ENCODE data around the gene ZNF221.

The ZNF221 gene

DNA sequence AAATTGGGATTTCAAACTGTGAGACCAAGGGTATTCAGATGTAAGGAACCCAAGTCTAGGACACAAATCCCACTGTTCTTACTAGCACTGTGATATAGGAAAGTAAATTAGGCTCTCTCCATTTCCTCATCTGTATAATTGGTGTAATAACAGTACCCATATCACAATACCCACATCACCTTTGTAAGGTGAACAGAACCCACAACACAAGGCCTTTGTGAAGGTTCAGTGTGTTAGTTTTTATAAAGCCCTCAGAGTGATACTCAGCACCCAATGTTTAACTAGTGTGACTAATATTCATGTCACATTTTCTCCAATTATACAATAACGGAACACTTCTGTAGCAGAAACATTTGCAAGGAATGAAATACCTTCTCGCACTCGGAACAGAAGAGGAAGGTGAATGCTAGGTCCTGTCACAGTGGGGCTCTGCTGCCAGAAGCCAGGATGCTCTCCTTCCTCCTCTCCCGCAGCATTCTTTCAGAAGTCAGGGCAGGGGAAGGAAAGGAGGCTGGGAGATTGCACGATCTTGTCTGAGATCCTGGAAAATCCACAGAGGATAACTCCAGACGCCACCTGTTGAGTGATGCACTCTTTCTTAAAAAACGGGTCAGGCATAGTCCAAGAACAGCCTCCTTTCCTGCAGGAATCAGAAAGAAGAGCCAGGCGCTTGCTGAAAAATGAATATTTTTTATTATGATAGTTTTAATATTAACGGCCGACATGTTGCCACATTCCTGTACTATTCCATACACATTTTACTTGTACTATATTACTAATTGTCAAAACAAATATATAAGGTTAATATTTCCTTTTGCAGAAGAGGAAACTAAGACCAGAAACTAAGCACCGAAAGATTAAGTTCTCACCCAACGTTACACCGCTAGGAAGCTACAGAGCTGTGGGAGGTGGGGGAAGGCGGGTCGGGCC lies 16.7 kb upstream of the ZNF221 start:
- no peak for DNase-seq (ENCODE audit: extremely low read depth, insufficient read length)
- no peaks in the 10 kb centered on the region for H3K27me3 ChIP-seq (replicated peaks; ENCODE audit: control insufficient read depth, insufficient read depth, low read length)
- H3K36me3 ChIP-seq (ENCODE audit: control insufficient read depth, insufficient read depth, low read length), result peaks cover 3% of the 10 kb centered on the region
- TF ChIP-seq, protein P1, sequence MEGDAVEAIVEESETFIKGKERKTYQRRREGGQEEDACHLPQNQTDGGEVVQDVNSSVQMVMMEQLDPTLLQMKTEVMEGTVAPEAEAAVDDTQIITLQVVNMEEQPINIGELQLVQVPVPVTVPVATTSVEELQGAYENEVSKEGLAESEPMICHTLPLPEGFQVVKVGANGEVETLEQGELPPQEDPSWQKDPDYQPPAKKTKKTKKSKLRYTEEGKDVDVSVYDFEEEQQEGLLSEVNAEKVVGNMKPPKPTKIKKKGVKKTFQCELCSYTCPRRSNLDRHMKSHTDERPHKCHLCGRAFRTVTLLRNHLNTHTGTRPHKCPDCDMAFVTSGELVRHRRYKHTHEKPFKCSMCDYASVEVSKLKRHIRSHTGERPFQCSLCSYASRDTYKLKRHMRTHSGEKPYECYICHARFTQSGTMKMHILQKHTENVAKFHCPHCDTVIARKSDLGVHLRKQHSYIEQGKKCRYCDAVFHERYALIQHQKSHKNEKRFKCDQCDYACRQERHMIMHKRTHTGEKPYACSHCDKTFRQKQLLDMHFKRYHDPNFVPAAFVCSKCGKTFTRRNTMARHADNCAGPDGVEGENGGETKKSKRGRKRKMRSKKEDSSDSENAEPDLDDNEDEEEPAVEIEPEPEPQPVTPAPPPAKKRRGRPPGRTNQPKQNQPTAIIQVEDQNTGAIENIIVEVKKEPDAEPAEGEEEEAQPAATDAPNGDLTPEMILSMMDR (IDR thresholded peaks at IDR 0.05; ENCODE audit: insufficient read depth, low read length, poor library complexity, severe bottlenecking), result no peak
- H3K4me3 ChIP-seq (replicated peaks; ENCODE audit: low read depth, low read length), result peak overlapping the region; percentile 73

DNA sequence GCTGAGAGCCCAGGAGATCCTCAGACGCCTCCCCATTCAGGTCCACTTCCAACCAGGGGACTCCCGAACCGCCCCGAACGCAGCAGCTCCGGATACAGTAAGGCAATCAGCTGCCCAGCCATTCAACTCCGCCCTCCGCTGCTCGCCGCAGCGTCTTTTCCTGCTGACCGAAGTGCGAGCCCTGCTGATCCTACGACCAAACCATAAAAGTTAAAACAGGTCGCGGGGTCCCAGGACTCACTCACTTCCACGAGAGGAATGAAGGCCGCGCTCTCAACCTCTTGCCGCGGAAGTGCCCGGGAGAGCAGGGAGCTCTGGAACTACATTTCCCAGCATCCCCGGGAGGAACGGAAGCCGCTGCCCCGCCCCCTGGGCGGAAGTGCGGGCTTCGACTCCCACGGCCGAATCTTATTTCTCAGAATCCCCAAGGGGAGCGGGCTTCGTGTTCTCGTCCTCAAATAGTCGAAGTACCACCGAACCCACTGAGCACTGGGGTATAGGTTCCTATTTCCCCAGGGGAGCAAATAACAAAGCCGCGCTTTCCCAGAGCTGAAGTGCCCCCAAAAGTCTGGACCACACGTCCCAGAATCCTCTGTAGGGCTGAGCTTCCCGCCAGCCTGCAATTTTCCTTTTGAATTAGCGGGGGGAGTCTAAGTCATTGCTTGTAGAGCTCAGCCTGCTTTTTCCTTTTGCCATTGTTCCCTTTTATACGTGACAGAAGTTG lies 15.9 kb upstream of the ZNF221 start, which contains the start of gene ZNF45:
TSS of gene ZNF45 (minus strand) at position 298 of the 724 bp plus-strand sequence. CDS start 13,097 bp downstream, outside the sequence.
- no peaks in the 10 kb centered on the region for H3K27me3 ChIP-seq (replicated peaks; ENCODE audit: control insufficient read depth, insufficient read depth, low read length)
- no peaks in the 10 kb centered on the region; the same call in 1 of the 2 replicates for H3K36me3 ChIP-seq (ENCODE audit: control insufficient read depth, insufficient read depth, low read length)
- peak within 1 kb of the TSS; percentile 73 for H3K4me3 ChIP-seq (replicated peaks; ENCODE audit: low read depth, low read length)
- peak; percentile 89 for DNase-seq (ENCODE audit: extremely low read depth, insufficient read length)
- TF ChIP-seq, protein P1 (IDR thresholded peaks at IDR 0.05; ENCODE audit: insufficient read depth, low read length, poor library complexity, severe bottlenecking), result no peak

DNA sequence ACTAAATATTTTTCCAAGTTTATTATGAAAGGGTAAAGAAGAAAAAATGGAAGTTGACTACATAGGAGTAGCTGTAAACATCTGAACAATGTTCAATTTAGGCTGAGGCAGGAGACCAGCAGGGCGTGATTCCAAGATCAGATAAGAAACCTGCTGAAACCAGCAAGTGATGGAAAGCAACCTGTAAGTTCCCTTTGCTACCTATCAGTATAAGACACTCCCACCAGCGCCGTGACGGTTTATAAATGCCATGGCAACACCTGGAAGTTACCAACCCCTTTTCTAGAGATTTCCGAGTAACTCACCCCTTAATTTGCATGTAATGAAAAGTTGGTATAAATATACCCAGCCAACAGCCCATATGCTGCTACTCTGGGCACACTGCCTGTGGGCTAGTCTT lies 14.8 kb upstream of the ZNF221 start:
- no peaks in the 10 kb centered on the region; the same call in 1 of the 2 replicates for H3K36me3 ChIP-seq (ENCODE audit: control insufficient read depth, insufficient read depth, low read length)
- H3K27me3 ChIP-seq (replicated peaks; ENCODE audit: control insufficient read depth, insufficient read depth, low read length), result no peaks in the 10 kb centered on the region
- no peak for DNase-seq (ENCODE audit: extremely low read depth, insufficient read length)
- H3K4me3 ChIP-seq (replicated peaks; ENCODE audit: low read depth, low read length), result no peak overlapping the region
- TF ChIP-seq, protein P1 (IDR thresholded peaks at IDR 0.05; ENCODE audit: insufficient read depth, low read length, poor library complexity, severe bottlenecking), result no peak

DNA sequence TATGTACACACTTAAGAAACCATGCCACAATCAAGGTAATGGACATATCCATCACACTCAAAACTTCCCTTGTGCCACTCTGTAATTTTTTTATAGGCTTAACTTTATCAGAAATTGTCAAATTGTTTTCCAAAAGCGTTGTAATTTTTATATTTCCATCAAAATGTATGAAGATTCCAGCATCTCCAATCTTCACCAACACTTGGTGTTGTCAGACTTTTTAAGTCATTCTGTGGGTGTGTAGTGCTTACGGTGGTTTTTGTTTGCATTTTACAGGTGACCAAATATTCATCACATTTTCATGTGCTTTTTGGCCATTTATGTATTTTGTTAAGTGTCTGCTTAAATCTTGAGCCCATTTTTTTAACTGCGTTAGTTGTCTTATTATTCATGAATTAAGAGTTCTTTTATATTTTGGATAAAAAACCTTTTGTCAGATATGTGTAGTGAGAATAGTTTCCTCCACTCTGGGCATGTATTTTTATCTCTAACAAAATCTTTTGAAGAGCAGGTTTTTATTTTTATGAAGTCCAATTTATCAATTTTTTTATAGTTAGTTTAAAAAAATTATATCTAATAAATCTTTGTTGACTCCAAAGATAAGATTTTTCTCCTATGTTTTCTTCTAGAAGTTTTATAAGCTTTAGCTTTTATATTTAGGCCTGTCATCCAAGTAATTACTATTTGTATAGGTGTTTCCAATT lies 11.3 kb upstream of the ZNF221 start:
- Histone ChIP-seq H3K4me3 (replicated peaks; ENCODE audit: low read depth, low read length) (no peak overlapping the region), H3K36me3 (ENCODE audit: control insufficient read depth, insufficient read depth, low read length) (no peaks in the 10 kb centered on the region), H3K27me3 (replicated peaks; ENCODE audit: control insufficient read depth, insufficient read depth, low read length) (no peaks in the 10 kb centered on the region)
- no peak for DNase-seq (ENCODE audit: extremely low read depth, insufficient read length)
- TF ChIP-seq, protein P1 (IDR thresholded peaks at IDR 0.05; ENCODE audit: insufficient read depth, low read length, poor library complexity, severe bottlenecking), result no peak

DNA sequence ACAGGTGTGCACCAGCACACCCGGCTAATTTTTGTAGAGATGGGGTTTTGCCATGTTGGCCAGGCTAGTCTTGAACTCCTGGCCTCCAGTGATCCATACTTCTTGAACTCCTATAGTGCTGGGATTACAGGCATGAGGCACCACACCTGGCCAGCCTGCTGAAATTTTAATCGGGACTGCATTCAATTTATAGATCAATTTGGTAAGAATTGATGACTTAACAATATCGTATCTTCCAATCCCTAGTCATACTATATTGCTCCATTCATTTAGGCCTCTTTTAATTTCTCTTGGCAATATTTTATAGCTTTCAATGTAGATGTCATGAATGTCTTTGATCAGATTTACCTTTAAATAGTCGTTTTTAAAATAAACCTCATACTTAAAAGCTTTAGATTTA lies 10.3 kb upstream of the ZNF221 start:
- no peaks in the 10 kb centered on the region for H3K36me3 ChIP-seq (ENCODE audit: control insufficient read depth, insufficient read depth, low read length)
- no peaks in the 10 kb centered on the region for H3K27me3 ChIP-seq (replicated peaks; ENCODE audit: control insufficient read depth, insufficient read depth, low read length)
- no peak overlapping the region for H3K4me3 ChIP-seq (replicated peaks; ENCODE audit: low read depth, low read length)
- TF ChIP-seq, protein P1 (IDR thresholded peaks at IDR 0.05; ENCODE audit: insufficient read depth, low read length, poor library complexity, severe bottlenecking), result no peak
- DNase-seq (ENCODE audit: extremely low read depth, insufficient read length), result no peak

All from GM06990 (cell line).